Activated CD8-positive, alpha-beta memory T cell treated with anti-CD3 and anti-CD28 coated beads, Interleukin-2, amount 50 U/mL, for 48 hours (primary cell): ENCODE measurements around the gene SVIL.
"Not testable (repeated sequence)": the region's sequence is repeated elsewhere in the genome, so short reads cannot be mapped to it uniquely, and the experiment has no call there.

Experiments used
- DNase-seq: peaks from one replicate; pipeline ENCODE4 v3.0.0-alpha.2; 2020

The SVIL gene

DNA sequence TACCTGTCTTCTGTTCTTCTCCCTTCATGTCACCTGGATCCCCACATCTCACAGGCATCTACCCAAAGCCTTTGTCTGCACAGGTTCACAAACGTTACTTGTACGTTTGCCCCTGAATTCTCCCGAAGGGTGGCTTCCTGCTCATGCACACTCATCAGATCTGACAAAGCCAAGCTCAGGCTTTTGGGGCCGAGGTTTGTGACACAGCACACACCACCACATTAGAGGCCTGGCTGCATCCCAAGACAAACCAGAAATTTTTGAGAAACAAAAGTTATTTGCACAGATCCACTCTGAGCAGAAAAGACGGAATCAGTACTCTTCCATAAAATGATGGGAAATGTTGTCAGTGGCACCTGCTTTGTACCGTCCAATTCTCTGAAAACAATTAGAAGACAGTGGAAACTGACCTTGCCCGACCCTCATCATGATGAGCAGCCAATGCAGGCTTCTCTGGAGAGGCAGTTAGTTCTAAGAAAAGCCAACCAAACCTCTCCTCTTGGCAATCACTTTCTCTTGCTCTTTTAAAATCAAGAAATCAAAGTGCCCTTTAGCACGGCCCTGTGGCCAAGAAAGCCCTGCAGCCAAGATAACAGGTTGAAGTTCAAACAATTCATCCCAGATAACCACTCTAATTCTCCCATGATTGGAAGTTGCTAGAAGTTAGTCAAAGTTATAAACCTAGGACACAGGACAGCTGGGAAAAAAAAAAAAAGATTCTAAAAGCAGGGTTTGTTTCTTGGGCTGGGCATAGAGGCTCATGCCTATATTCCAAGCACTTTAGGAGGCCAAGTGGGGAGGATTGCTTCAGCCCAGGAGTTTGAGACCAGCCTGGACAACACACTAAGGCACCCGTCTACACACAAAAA, 13.6 kb upstream of the SVIL start:
- peak; percentile 58 for DNase-seq

DNA sequence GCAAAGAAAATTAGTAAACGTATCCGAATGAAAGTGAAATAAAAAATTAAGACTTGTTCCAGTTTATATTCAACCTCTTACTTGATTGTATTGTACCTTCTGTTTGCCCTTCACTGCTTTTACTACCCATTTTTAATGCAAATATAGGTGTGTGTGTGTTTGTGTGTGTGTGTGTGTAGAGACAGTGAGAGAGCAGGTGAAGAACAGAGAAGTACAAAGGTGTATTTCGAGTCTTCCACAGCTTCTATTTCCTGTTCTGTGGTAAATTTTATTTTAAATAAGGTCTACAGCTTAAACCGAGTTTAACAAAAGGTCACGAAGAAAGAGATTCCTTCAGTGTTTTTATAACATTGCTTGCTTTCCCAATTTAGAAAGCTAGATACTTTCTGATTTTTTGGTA, 12.7 kb upstream of the SVIL start:
- no peak for DNase-seq

DNA sequence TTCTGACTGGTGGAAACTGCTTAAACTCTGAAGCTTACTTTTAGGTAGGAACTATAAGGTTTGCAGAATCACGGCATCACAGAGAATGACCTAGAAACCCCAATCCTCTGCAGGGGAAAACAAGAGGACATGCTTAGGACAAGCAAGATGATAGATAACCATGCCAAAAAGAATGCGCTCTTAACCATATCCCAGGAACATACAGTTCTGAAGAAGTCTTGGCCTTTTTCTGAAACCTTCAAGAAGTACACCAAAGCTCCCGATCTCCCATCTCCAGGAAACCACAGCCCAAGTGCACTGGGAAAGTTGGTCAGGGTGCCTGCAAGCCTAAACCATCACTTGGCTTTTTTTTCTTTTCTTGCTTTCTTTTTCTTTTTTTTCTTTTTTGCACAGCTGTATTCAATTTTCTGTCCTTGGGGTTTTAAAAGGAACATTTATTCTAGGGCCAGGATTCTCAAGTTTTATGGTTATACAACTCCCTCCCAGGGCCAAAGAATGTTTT, 12.2 kb upstream of the SVIL start:
- DNase-seq, result no peak

DNA sequence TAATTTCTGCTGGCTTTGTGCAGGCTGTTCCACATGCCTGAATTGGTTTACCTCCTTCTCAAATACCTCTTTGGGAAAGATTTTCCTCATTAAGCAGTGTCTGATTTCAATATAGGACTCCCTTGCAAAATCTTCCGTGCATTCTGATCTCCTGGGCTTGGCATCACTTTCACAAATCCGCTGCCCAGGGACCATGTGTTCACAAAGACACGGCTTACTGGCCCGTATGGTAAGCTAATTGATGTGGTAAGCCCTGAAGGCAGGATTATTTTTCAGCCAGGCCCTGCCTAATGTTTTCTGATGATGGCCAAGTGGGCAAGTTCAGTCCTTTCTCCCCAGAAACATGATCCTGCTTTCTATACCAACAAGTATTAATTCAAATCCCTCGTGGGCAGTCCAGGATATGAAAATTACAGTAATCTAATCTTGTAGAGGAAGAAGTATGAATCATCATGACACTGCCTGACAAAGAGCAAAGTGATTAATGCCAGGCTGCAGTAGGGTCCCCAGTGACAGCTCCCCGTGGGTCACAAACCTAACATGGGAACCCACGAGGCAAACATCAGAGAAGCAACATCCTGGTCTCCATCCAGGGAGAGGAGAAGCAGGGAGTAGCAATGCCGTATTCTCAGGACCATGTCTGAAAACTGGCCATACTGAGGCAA, 11.6 kb upstream of the SVIL start:
- DNase-seq, result no peak

DNA sequence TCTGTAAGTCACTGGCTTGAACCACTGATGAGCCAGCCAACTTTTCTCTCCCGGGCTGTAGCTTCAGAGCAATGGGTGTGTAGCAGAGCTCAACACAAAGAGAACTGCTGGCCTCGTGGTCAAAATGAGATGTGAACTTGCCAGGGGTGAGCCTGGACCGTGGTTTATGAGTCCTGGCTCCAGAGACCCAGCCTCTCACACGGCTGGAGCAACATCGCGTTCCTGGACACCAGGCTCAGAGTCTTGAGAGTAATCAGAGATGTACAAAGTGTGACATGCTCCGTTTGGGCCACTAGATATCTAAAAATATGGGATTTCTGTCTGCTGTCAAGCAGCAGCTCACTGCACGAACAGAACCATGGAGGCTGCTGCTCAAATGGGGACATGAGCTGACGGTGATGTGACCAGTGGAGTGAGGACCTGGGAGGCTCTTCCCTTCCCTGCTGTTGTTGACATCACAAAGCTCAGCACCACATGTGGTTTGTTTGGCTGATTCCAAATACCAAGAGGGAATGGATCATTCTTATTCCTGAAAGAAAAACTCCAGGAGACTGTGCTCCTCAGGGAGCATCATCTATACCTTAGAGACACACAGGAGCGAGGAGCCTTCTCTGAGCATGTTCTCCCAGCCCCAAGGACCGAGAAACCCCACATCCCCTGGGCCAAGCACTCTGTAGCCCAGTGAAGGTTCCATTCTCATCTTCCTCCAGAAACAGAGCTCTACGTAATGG, 9.2 kb upstream of the SVIL start:
- DNase-seq, result no peak

DNA sequence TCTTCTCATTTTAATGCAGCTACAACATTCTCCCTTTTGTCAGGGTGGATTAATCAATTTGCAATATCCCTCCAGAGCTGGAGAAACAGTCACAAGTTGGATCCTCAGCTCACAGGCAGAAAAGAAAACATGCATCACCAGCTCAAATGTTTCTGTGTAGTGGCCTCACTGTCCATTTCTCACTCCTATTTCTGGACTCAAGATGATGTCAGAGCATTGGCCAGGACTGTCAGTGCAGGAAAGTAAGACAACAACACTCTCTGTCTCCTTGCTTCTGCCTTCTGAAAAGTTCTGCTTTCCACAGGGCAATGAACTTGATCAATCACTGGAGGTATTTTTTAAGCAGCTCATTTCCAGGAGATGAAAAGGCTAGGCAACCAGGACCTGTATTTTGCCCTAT, 8.2 kb upstream of the SVIL start:
- no peak for DNase-seq

DNA sequence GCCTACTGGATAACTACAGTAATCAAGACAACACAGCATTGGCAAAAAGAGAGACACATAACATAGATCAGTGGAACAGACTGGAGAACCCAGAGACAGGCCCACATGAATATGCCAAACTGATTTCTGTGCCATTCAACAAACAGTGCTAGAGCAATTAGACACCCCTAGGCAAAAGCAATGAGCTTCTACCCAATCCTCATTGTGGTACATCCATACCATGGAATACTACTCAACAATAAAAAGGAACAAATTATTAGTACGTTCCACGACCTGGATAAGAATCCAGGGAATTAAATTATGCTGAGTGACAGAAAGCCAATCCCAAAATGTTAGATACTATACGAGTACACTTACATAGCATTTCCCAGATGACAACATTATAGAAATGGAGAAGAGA, 2.8 kb upstream of the SVIL start:
- DNase-seq, result no peak

DNA sequence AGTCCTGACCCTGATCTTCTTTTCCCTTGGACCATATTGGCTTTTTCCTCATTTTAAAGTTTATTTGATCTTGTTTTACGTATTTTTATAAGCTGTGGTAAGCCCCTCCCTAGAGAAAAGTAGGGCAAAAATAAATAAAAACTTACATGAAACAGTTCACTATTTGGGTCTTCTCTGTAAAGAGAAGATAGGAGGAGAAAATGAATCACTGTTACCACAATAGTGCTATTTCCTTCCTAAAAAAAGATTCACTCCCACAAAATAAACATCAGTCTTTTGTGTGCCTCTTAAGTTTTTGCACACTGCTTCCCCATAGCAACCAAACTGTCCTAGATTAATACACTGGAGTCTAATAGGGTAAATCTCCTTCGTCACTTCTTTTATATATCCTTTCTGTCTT, 1.4 kb upstream of the SVIL start:
- DNase-seq, result no peak

DNA sequence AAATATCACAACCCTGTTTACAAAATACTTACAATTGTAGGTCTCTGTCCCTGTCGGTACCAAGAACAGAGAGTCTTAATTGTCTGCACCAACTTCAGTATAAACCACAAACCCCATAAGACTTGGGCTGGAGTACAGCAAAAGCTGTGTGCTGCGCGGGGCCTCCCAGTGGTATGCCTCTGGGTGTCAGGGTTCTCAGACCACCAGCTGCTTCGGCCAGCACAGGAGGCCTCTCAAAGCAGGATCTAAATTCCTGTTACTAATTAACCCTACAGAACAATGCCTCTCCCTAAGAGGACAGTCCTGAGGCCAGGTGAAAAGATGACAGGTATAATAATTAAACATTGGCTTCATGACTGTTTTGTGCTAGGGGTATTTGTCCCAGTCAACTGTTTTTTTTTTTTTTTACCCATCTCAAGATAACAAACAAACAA, 957 bp upstream of the SVIL start:
- no peak for DNase-seq

DNA sequence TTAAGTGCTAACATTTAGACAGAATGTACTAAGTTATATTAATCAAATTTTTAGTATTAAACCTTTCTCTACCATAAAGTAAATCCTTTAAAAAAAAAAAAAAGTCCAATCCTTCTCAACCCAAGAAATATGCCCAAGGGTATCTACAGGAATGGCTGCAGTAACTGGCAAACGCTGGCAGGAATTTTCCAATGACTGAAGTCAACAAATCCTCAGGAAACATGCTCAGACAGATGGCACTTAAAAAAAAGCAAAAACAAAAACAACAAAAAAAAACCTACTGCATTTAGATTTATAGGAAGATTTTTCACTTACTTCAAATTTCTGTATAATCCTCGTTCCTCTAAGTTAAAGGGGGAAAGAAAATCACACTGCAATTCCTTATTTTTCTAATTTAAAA, 666 bp downstream of the SVIL start:
- DNase-seq, result no peak

DNA sequence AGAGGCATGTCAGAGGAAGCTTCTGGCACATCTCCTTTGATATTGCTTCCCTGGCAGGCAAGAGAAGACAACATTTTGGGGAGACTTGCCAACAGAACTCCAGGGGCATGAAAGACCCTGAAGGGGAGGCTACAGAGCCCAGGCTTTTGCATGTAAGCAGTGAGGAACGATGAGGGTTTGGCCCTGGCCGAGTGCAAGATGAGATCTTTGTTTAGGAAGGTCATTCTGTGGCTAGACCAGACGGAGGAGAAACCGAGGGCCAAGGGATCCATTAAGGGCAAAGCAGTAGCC, 3.8 kb downstream of the SVIL start:
- no peak for DNase-seq

DNA sequence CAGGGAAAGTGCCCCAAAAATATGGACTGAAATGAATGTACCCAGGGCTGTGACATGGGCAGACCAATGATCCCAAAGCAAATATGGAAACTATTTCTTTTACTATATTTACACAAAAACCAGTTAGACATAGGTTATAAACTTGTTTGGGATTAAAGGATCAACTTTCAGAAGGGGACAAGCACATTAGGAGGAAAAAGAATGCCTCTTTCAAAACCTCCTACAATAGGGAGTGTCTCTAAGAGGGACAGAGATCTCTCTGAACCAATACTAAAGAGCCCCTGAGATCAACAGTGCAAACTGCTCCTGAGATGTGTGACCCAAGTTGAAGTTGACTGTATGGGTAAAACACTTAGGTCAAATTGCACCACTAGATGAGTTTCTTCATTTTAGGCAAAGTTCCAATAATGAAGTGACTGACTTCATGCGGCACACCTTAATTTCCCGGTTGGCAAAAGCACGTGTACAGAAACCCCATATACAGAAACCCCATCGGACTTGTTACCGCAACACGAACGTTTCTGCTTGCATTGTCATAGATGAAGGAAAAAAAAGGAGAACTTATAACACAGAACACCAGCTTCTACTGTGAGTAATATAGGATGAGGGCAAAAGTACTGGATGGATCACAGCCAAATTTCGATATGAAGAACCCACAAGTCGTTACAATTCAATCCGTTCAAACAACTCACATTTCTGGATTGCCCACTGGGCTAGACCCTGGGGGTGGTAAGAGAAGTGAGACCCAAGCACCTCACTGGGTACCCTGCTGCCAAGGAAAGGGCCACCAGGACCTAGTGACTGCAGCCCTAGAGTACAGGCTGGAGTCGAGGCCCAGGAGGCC, 4.3 kb downstream of the SVIL start:
- DNase-seq, result no peak

DNA sequence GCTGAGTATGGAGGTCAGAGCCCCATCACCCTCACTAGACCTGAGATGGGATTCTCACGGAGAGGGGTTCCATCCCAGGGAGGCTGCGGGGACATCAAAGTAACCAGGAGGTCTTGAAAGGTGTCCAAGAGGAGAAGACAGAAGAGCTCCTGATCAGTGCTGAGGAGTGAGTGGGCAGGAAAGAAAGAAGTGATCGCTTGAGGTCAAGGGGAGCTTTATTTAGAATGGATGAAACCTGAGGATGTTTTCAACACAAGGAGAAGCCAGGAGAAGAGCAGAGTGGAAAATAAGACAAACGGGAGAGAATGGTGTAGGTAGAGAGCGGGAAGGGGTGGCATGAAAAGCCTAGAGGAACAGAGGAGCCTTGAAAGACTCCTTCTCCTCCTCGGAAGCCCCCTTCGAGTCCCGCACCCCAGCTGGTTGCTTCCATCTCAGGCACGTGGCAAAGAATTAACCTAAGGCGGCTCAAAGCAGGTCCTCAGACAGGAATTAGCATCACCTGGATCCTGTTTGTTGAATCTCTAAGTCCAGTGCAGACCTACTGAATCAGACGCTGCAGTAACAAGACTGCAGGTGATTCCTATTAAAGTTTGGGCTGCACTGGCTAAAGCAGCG, 5.8 kb downstream of the SVIL start:
- DNase-seq, result no peak

DNA sequence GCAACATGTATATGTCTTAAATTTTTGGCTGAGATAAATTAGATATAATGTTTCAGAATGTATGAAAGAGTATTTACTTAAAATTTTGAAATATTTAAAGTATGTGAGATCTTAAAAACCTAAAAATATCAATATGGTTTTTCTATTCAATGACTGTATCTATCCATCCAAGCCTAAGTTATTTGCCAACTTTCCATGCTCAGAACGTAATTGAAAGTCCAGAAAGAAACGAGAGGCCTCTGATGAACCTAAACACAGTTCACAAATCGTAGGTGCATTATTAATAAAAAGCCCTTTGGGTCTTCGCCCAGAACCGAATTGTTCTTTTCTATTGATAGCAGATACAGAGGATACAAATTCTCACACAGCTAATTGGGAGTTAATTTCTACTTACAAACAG, 6.5 kb downstream of the SVIL start:
- DNase-seq, result no peak

DNA sequence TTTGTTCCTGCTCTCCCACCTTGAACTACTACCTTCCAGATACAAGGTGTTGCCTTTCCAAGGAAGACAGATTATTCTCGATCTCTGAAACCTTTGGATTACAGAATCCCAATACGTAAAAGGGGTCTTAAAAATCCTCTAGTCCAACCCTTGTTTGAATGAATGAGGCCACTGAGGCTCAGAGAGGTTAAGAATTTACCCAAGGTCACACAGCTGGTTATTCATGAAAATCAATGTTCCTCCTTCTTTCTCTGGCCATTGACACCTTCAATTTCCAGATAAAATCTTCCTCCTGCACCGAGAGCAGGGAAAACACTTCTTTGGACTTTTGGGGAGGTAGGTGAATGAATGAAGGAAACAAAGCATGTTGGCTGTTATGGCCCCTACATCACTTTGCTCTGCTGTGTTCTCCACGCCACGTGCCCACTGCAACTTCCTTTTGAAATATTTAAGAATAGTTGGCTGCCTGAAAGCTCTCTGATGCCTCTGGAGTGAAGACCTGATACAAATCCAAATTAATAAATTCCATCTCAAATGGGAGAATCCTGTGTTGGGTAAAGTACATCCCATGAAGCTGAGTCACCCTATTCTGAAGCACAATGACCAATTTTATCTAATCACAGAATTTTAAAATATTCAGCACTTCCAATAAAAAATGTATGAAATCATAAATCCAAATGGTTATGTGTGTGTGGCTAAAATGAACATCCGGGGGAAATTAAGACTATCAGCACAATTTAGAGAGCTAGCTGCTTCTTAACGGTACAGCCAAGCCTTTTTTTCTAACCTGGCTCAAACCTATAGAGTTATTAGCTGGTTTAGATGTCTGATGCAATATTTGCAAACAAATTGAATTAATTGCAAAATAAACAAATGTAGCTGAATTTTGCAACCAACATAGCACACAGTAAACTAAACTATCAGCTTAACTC, 7.3 kb downstream of the SVIL start:
- DNase-seq, result no peak

DNA sequence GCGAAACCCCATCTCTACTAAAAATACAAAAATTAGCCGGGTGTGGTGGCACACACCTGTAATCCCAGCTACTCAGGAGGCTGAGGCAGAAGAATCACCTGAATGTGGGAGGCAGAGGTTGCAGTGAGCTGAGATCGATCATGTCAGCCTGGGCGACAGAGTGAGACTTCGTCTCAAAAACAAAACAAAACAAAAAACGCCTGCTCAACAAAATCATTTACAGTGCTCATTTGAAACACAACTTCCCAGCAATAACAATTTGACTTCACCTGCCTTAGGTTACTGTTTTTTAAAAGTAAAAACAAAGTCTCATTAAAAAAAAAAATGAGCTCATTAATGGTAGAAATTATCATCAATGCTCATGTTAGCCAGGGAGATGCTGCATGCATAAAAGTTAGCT, 10.4 kb downstream of the SVIL start:
- not testable (repeated sequence) for DNase-seq

DNA sequence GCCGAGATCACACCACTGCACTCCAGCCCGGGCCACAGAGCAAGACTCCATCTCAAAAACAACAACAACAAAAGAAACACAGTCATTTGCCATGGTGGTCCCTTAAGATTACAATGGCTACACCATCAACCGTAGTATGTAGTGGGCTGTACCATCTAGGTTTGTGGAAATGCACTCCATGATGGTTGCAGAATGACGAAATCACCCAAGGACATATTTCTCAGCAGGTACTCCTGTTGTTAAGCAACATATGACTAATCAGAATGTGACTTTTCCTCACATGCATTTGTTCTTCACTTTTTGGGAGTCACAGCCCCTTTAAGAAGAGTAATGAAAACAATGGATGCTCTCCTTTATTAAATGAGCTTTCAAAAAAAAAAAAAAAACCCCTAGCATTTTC, 11.0 kb downstream of the SVIL start:
- no peak for DNase-seq

DNA sequence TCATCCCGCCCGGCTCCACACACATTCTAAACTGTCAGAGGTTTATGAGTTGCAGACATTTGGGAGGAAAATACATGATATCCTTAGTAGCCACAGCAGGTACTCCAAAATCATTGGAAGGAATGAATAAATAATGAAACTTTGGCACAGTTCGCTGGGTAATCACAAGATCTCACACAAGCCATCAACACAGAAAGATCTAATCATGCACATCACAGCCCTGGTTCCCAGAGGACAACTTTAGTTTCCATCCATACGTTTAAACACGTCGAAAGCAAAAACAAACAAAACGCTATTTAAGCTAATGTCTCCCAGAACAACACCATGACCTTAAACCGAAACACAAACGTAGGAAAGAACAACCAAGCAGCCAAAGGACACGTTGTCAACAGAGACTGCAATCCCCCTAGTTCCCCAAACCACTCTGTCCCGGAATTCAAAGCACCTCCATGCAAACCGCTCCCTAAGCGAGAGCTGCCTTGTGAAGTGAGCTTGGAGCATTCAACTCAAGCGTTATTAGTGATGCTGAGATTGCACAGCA, 12.3 kb downstream of the SVIL start:
- no peak for DNase-seq

DNA sequence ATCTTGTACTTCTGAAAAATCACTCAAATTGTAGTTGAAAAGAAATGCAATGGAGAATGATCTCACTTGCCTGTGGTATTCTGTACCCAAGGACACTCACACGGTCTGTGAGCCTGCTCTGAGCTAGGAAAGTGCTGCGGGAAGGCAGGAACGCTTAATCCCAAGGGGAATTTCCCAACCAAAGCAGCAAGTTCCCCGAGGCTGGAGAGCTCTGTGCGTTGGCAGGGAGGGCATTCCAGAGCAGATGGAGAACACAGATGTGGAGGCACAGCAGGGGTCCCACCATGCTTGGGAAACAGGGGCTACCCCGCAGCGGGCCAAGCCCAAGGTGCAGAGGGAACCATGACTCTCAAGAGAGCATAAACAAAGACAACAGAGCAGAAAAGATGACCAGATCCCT, 13.6 kb downstream of the SVIL start:
- DNase-seq, result no peak

DNA sequence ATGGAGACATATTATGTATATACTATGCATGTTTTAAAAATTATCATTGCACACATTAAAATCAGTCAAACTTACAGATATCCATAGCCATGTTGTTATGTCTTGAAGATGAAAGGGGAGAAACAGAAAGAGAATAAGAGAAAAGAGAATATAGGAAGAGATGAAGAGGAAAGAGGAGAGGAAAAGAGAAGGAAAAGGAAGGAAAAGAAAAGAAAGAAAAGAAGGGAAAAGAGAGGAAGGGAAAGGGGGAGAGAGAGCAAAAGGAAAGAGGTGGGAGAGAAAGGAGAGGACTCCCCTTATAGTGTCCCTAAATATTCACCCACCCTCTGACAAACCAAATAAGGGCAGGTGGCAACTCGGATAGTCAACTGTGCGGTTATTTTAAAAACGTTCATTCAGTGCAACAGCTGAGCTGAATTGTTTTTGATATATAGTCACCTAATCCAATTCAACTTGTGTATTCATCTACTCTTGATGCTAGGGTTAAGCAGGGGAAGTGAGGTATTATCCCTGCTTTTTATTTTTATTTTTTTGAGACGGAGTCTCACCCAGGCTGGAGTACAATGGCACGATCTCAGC, 14.6 kb downstream of the SVIL start:
- DNase-seq, result no peak

DNA sequence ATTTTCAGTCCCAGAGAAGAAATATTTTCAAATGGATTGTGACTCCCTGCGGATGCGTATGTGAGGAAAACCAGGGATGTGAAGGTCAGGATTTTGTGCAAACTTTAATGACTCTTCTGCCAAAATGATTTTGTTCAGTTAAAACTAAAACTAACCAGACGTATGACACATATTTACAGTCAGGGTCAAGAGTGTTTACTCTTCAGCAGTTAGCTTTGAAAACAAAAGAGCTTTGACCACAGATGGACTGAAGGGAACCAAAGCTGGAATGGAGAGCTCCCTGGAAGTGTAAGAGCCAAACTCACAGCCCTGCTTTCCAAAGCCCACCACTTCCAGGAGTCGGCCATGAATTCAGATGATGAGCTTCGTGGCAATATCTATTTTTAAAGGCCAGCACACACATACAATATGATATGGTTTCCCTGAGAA, 15.5 kb downstream of the SVIL start:
- DNase-seq, result no peak
